BLaER1 treated with 17β-estradiol and CSF1 and Interleukin-3, amounts not matched to agents 10 nM and 100 nM (cell line): ENCODE data around the gene SH3GL1.
A peak's percentile ranks its signal among the peaks of the same experiment; 100 is the strongest.

Experiments
- H3K27ac ChIP-seq, 11 experiments: shearing (Covaris generic); formaldehyde crosslinking; 2 replicates each; pipeline ENCODE4 v1.8.1; 2022
- H3K27me3 ChIP-seq, 11 experiments: shearing (Covaris generic); formaldehyde crosslinking; 2 replicates each; pipeline ENCODE4 v1.8.1; 2022
- H3K36me3 ChIP-seq, 11 experiments: shearing (Covaris generic); formaldehyde crosslinking; 2 replicates each; pipeline ENCODE4 v1.8.1; 2022
- H3K4me1 ChIP-seq, 10 experiments: shearing (Covaris generic); formaldehyde crosslinking; 2 replicates each; pipeline ENCODE4 v1.8.1; 2022
- H3K4me2 ChIP-seq, 11 experiments: shearing (Covaris generic); formaldehyde crosslinking; 2 replicates each; pipeline ENCODE4 v1.8.1; 2022
- H3K4me3 ChIP-seq, 10 experiments: shearing (Covaris generic); formaldehyde crosslinking; 2 replicates each; pipeline ENCODE4 v1.8.1; 2022
- H3K9ac ChIP-seq, 11 experiments: shearing (Covaris generic); formaldehyde crosslinking; 2 replicates each; pipeline ENCODE4 v1.8.1; 2022
- H3K9me3 ChIP-seq, 11 experiments: shearing (Covaris generic); formaldehyde crosslinking; replicated peaks in 1 of 11; 2 replicates each; pipeline ENCODE4 v1.8.1; 2022
- H4K20me1 ChIP-seq, 11 experiments: shearing (Covaris generic); formaldehyde crosslinking; 2 replicates each; pipeline ENCODE4 v1.8.1; 2022
- Cebpa-rat ChIP-seq, 11 experiments: shearing (Covaris generic); IDR thresholded peaks; 2 replicates each; pipeline ENCODE4 v1.8.1; 2022

SH3GL1 gene

GRCh38 chr19:4316956-4317355 is 83.4 kb downstream of the SH3GL1 start:
- H3K27ac ChIP-seq: no peak overlapping the region
- H3K4me2 ChIP-seq: no peak overlapping the region
- H3K9me3 ChIP-seq: peaks cover 30 to 45% (median 36%) of the 10 kb centered on the region in 11 experiments
- H3K36me3 ChIP-seq: peaks cover 0 to 60% (median 40%) of the 10 kb centered on the region in 11 experiments; a peak in 16 of 22 replicates
- no peak for TF ChIP-seq Cebpa-rat (IDR thresholded peaks at IDR 0.05)
- no peaks in the 10 kb centered on the region for H4K20me1 ChIP-seq
- H3K4me1 ChIP-seq: peaks cover 0 to 35% (median 8%) of the 10 kb centered on the region in 10 experiments; a peak in 11 of 20 replicates
- H3K27me3 ChIP-seq: no peaks in the 10 kb centered on the region
- H3K9ac ChIP-seq: no peak overlapping the region
- H3K4me3 ChIP-seq: no peak overlapping the region

GRCh38 chr19:4313847-4314490 is 86.4 kb downstream of the SH3GL1 start:
- no peak for TF ChIP-seq Cebpa-rat (IDR thresholded peaks at IDR 0.05)
- Histone ChIP-seq H3K27me3 (no peaks in the 10 kb centered on the region), H3K9ac (peak overlapping the region in 1 of 11 experiments; percentile 10; a peak in 1 of 22 replicates), H3K27ac (peak overlapping the region in 2 of 11 experiments; percentile 22 to 33; a peak in 3 of 22 replicates), H3K4me2 (peak overlapping the region in 5 of 11 experiments; percentile 4 to 64 (median 50); a peak in 8 of 22 replicates), H3K36me3 (peaks cover 0 to 74% (median 58%) of the 10 kb centered on the region in 11 experiments; a peak in 18 of 22 replicates), H3K4me1 (peaks cover 0 to 28% (median 5%) of the 10 kb centered on the region in 10 experiments; a peak in 11 of 20 replicates), H3K9me3 (peaks cover 3 to 23% (median 10%) of the 10 kb centered on the region in 11 experiments; a peak in 19 of 22 replicates), H4K20me1 (no peaks in the 10 kb centered on the region), H3K4me3 (no peak overlapping the region)
